22Rv1 (cell line): ENCODE measurements around the gene SPINK4.

Source experiments
- H3K27ac ChIP-seq: fragments of 450-650 bp; 2 replicates; pipeline ENCODE4 v1.5.1; 2017
- CTCF ChIP-seq: fragments of 450-650 bp; IDR thresholded peaks from 2 replicates; pipeline ENCODE4 v1.5.1; 2017; ENCODE audit warnings: mild to moderate bottlenecking
- ZFX ChIP-seq: fragments of 450-650 bp; IDR thresholded peaks from 2 replicates; pipeline ENCODE4 v1.6.1; 2017; ENCODE audit warnings: antibody characterized with exemption, borderline replicate concordance

The SPINK4 gene

GRCh38 chr9:33239921-33240320 lies at the start of gene SPINK4:
TSS of gene SPINK4 (plus strand) at chr9:33240167. CDS start at chr9:33240209, 42 bp downstream.
- H3K27ac ChIP-seq = no peak within 1 kb of the TSS
- TF ChIP-seq CTCF (no peak), ZFX (no peak)

- no peak overlapping the region for H3K27ac ChIP-seq
- no peak for TF ChIP-seq ZFX
- TF ChIP-seq CTCF = no peak
Observed at GRCh38 chr9:33192493-33193255, 47.3 kb upstream of the SPINK4 start.

- TF ChIP-seq CTCF (no peak), ZFX (no peak)
- H3K27ac ChIP-seq = no peak overlapping the region
Observed at GRCh38 chr9:33193818-33194217, 46.1 kb upstream of the SPINK4 start.

GRCh38 chr9:33196736-33197135 lies 43.2 kb upstream of the SPINK4 start:
- no peak overlapping the region for H3K27ac ChIP-seq
- TF ChIP-seq ZFX = no peak
- no peak for TF ChIP-seq CTCF

GRCh38 chr9:33197279-33198152 lies 42.5 kb upstream of the SPINK4 start:
- H3K27ac ChIP-seq = no peak overlapping the region
- TF ChIP-seq CTCF = no peak
- TF ChIP-seq ZFX = no peak

- TF ChIP-seq CTCF (no peak), ZFX (no peak)
Observed at GRCh38 chr9:33198165-33198564, 41.8 kb upstream of the SPINK4 start.

GRCh38 chr9:33202018-33202417 lies 37.9 kb upstream of the SPINK4 start:
- TF ChIP-seq ZFX (no peak), CTCF (no peak)

More at GRCh38 chr9:33198165-33198564, 41.8 kb upstream of the SPINK4 start:
- no peak overlapping the region for H3K27ac ChIP-seq

More at GRCh38 chr9:33202018-33202417, 37.9 kb upstream of the SPINK4 start:
- no peak overlapping the region for H3K27ac ChIP-seq
